Measurements from ENCODE around the gene SYT2.

GRCh38 chr1:202627841-202628565 lies 82.3 kb downstream of the SYT2 start:
- TF ChIP-seq CTCF (IDR thresholded peaks at IDR 0.05) (no peak), EZH2phosphoT487 (IDR thresholded peaks at IDR 0.05) (no peak)
